Measurements from ENCODE around the gene CDKAL1. TPM values are rescaled to one million over a fixed set of nuclear protein-coding genes. Genes with fewer than 3 reads are reported as not detected.

Gene CDKAL1
- total and polyA plus RNA-seq, 2 donors from 2014 or later, result 4.6 to 20.2 TPM

DNA sequence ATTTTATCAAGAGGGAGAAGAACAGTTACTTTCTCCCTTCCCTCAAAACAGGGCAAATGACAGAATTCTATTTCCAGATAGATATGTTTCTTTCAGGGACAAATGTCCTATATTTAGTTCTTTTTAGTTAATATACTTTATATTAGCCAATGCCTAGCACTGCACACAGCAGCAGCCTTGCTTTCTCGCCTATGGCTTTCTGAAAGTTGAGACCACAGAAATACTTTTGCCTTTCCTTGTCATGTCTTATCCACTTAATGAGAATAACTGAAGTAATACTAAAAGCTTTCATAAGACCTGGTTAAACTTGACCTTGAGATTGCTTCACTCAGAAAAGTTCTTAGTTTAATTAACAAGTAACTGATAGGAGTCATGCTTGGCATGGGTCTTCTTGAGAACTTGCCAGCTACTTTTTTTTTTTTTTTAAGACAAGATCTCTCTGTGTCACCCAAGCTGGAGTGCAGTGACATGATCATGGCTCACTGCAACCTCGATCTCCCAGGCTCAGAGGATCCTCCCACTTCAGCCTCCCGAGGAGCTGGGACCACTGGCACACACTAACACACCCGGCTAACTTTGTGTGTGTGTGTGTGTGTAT lies 159.3 kb downstream of the CDKAL1 start:
- H3K4me3 ChIP-seq (ENCODE audit: low read length in 3 of 3), result no peak overlapping the region
- H3K9ac ChIP-seq (ENCODE audit: low read length in 3 of 3), result no peak overlapping the region
- H3K36me3 ChIP-seq (ENCODE audit: control insufficient read depth in 2 of 3, insufficient read depth in 3 of 3, low read length in 3 of 3), result no peaks in the 10 kb centered on the region
- intact Hi-C loops (cut with DNase I), result no loop called here
- no peaks in the 10 kb centered on the region for H3K27me3 ChIP-seq (ENCODE audit: control insufficient read depth, insufficient read depth, low read length)
- no peak overlapping the region for H3K27ac ChIP-seq (ENCODE audit: low read depth in 2 of 2, low read length in 2 of 2)
- FAIRE-seq (no peak), DNase-seq (no peak)
- peaks cover 0 to 4% (median 0%) of the 10 kb centered on the region in 3 donors for H3K4me1 ChIP-seq (ENCODE audit: control insufficient read depth in 2 of 3, insufficient read depth in 2 of 3, low read depth in 1 of 3, low read length in 3 of 3)
- H3K9me3 ChIP-seq (ENCODE audit: control insufficient read depth in 2 of 3, insufficient read depth in 1 of 3, low read length in 3 of 3), result no peaks in the 10 kb centered on the region
- TF ChIP-seq, protein P1, sequence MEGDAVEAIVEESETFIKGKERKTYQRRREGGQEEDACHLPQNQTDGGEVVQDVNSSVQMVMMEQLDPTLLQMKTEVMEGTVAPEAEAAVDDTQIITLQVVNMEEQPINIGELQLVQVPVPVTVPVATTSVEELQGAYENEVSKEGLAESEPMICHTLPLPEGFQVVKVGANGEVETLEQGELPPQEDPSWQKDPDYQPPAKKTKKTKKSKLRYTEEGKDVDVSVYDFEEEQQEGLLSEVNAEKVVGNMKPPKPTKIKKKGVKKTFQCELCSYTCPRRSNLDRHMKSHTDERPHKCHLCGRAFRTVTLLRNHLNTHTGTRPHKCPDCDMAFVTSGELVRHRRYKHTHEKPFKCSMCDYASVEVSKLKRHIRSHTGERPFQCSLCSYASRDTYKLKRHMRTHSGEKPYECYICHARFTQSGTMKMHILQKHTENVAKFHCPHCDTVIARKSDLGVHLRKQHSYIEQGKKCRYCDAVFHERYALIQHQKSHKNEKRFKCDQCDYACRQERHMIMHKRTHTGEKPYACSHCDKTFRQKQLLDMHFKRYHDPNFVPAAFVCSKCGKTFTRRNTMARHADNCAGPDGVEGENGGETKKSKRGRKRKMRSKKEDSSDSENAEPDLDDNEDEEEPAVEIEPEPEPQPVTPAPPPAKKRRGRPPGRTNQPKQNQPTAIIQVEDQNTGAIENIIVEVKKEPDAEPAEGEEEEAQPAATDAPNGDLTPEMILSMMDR (IDR thresholded peaks at IDR 0.05; ENCODE audit: borderline replicate concordance, extremely low read depth, insufficient read depth), result no peak

DNA sequence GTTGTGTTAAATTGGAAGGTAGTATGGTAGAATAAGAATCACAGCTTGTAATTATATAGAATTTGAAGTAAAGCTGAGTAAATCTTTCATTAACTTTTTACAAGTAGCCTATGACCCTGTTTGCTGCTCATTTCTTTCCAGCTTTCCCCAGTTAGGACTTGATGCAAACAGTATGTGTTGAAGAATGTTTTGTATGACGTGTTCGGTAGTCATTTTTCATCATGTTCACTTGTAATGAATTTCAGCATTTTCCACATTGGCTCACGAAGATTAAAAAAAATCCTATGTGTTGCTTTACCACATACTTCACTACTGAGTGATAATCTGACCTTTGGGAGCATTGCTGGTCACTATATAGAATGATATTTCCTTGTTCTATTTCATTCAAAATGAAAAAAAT lies 162.4 kb downstream of the CDKAL1 start:
- no peaks in the 10 kb centered on the region for H3K36me3 ChIP-seq (ENCODE audit: control insufficient read depth in 2 of 3, insufficient read depth in 3 of 3, low read length in 3 of 3)
- peaks cover 0 to 4% (median 0%) of the 10 kb centered on the region in 3 donors for H3K4me1 ChIP-seq (ENCODE audit: control insufficient read depth in 2 of 3, insufficient read depth in 2 of 3, low read depth in 1 of 3, low read length in 3 of 3)
- H3K27ac ChIP-seq (ENCODE audit: low read depth in 2 of 2, low read length in 2 of 2), result no peak overlapping the region
- H3K9me3 ChIP-seq (ENCODE audit: control insufficient read depth in 2 of 3, insufficient read depth in 1 of 3, low read length in 3 of 3), result no peaks in the 10 kb centered on the region
- H3K4me3 ChIP-seq (ENCODE audit: low read length in 3 of 3), result no peak overlapping the region
- TF ChIP-seq, protein P1 (IDR thresholded peaks at IDR 0.05; ENCODE audit: borderline replicate concordance, extremely low read depth, insufficient read depth), result no peak
- intact Hi-C loops (cut with DNase I), result no loop called here
- H3K9ac ChIP-seq (ENCODE audit: low read length in 3 of 3), result no peak overlapping the region
- FAIRE-seq (no peak), DNase-seq (peak in 1 of 5 donors; percentile 53)
- H3K27me3 ChIP-seq (ENCODE audit: control insufficient read depth, insufficient read depth, low read length), result no peaks in the 10 kb centered on the region

DNA sequence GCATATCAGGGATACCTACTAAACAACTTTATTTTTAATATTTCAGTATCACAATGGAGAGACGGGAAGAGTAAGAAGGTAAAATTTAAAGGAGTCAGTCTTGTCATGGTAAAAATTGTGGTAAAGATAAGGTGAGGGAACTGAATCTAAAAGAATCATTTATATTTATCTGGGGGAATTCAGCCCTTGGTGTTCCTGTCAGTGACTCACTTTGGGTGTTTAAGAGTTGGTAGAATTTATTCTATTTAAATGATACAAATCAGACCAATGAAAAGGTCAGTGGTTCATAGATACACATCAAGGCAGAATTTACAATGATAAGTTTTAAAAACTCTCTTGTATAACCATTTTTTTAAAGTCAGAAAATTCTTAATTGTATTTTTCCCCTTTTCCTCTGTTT lies 164.4 kb downstream of the CDKAL1 start:
- Histone ChIP-seq H3K36me3 (ENCODE audit: control insufficient read depth in 2 of 3, insufficient read depth in 3 of 3, low read length in 3 of 3) (no peaks in the 10 kb centered on the region), H3K9me3 (ENCODE audit: control insufficient read depth in 2 of 3, insufficient read depth in 1 of 3, low read length in 3 of 3) (no peaks in the 10 kb centered on the region), H3K4me1 (ENCODE audit: control insufficient read depth in 2 of 3, insufficient read depth in 2 of 3, low read depth in 1 of 3, low read length in 3 of 3) (no peaks in the 10 kb centered on the region), H3K27ac (ENCODE audit: low read depth in 2 of 2, low read length in 2 of 2) (no peak overlapping the region), H3K9ac (ENCODE audit: low read length in 3 of 3) (no peak overlapping the region), H3K4me3 (ENCODE audit: low read length in 3 of 3) (no peak overlapping the region), H3K27me3 (ENCODE audit: control insufficient read depth, insufficient read depth, low read length) (no peaks in the 10 kb centered on the region)
- intact Hi-C loops (cut with DNase I), result no loop called here
- TF ChIP-seq, protein P1 (IDR thresholded peaks at IDR 0.05; ENCODE audit: borderline replicate concordance, extremely low read depth, insufficient read depth), result no peak
- DNase-seq, result no peak
- FAIRE-seq, result no peak

DNA sequence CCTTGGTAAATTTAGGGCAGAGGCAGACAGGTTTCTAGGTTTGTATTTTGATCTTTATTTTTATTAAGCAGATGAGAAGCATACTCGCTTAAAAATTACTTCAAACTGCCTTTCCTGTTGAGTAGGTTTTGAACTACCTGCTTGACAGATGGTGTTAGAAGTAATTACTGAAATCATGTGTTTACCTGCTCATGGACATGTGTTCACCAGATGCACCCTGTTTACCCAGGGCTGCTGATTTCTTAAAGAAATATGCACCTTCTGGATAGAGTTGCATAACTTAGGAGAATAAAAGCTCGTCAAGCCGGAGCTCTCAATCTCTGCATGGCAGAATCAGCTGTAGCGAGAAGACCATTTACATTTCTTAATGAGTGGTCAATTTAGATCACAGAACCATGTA lies 165.1 kb downstream of the CDKAL1 start:
- peak in 1 of 5 donors; percentile 19 for DNase-seq

More for the DNA sequence above, 165.1 kb downstream of the CDKAL1 start:
- TF ChIP-seq, protein P1 (IDR thresholded peaks at IDR 0.05; ENCODE audit: borderline replicate concordance, extremely low read depth, insufficient read depth), result no peak
- intact Hi-C loops (cut with DNase I), result no loop called here
- peak overlapping the region in 1 of 3 donors; percentile 9 for H3K4me3 ChIP-seq (ENCODE audit: low read length in 3 of 3)
- FAIRE-seq, result no peak
- H3K36me3 ChIP-seq (ENCODE audit: control insufficient read depth in 2 of 3, insufficient read depth in 3 of 3, low read length in 3 of 3), result no peaks in the 10 kb centered on the region
- H3K9ac ChIP-seq (ENCODE audit: low read length in 3 of 3), result no peak overlapping the region
- H3K27ac ChIP-seq (ENCODE audit: low read depth in 2 of 2, low read length in 2 of 2), result no peak overlapping the region
- H3K4me1 ChIP-seq (ENCODE audit: control insufficient read depth in 2 of 3, insufficient read depth in 2 of 3, low read depth in 1 of 3, low read length in 3 of 3), result no peaks in the 10 kb centered on the region
- H3K9me3 ChIP-seq (ENCODE audit: control insufficient read depth in 2 of 3, insufficient read depth in 1 of 3, low read length in 3 of 3), result no peaks in the 10 kb centered on the region
- H3K27me3 ChIP-seq (ENCODE audit: control insufficient read depth, insufficient read depth, low read length), result no peaks in the 10 kb centered on the region

Data from kidney (tissue), 14 donors.